ENCODE data around the gene CST6.

CST6 gene, protein sequence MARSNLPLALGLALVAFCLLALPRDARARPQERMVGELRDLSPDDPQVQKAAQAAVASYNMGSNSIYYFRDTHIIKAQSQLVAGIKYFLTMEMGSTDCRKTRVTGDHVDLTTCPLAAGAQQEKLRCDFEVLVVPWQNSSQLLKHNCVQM

DNA sequence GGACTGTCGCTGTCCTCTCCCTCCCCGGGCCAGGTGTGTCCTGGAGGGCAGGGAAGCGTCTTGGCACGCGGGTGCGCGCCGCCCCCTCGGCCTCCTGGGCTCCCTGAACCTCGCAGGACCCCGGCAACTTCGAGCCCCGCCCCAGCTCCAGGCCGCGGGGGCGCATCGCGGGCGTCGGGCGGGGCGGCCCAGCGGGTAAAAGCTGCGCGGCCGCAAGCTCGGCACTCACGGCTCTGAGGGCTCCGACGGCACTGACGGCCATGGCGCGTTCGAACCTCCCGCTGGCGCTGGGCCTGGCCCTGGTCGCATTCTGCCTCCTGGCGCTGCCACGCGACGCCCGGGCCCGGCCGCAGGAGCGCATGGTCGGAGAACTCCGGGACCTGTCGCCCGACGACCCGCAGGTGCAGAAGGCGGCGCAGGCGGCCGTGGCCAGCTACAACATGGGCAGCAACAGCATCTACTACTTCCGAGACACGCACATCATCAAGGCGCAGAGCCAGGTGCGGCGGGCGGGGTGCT, at the start of gene CST6:
Gene CST6 (plus strand): TSS at position 224 of the 519 bp plus-strand sequence. CDS start 37 bp downstream, at position 261.
- no peak within 1 kb of the TSS for H3K4me3 ChIP-seq (ENCODE audit: low read depth, low read length)
- TF ChIP-seq, protein P1, sequence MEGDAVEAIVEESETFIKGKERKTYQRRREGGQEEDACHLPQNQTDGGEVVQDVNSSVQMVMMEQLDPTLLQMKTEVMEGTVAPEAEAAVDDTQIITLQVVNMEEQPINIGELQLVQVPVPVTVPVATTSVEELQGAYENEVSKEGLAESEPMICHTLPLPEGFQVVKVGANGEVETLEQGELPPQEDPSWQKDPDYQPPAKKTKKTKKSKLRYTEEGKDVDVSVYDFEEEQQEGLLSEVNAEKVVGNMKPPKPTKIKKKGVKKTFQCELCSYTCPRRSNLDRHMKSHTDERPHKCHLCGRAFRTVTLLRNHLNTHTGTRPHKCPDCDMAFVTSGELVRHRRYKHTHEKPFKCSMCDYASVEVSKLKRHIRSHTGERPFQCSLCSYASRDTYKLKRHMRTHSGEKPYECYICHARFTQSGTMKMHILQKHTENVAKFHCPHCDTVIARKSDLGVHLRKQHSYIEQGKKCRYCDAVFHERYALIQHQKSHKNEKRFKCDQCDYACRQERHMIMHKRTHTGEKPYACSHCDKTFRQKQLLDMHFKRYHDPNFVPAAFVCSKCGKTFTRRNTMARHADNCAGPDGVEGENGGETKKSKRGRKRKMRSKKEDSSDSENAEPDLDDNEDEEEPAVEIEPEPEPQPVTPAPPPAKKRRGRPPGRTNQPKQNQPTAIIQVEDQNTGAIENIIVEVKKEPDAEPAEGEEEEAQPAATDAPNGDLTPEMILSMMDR (IDR thresholded peaks at IDR 0.05; ENCODE audit: low read depth, low read length) = no peak

DNA sequence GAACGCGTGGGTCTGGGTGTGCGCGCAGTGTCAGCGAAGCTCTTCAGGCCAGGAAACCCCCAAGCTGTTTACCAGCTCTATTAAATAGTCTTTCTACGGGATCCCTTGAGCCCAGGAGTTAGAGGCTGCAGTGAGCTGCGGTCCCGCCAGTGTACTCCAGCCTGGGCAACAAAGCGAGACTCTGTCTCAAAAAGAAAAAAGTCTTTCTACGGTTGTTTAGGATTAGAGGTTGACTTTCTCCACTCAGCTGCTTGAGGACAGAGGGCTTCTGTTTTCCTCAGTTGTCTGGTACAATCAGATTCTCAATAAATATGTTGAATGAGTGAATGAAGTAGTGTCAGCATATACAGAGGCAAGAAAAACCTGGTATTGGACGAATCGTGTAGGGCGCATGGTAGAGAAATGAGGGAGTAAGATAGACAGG, 49.7 kb upstream of the CST6 start:
- TF ChIP-seq, protein P1 (IDR thresholded peaks at IDR 0.05; ENCODE audit: low read depth, low read length) = no peak

DNA sequence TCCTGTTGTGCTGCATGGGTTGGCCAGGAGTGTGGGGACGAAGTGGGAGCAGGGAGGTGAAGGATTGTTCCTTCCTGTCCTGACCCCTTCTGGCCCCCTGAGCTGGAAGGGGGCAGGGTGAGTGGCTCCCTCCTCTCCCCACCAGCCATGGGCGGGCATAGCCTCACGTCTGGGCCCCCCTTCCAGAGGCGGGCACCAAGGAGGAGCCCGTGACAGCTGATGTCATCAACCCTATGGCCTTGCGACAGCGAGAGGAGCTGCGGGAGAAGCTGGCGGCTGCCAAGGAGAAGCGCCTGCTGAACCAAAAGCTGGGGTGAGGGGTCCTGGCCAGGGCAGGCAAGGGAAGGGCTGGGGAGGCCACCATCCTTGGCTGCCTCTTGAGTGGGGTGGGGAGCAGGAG, 46.9 kb upstream of the CST6 start:
- TF ChIP-seq, protein P1 (IDR thresholded peaks at IDR 0.05; ENCODE audit: low read depth, low read length) = no peak
- H3K4me3 ChIP-seq (ENCODE audit: low read depth, low read length) = no peak overlapping the region

More for the DNA sequence above, 49.7 kb upstream of the CST6 start:
- peak overlapping the region; percentile 92 for H3K4me3 ChIP-seq (ENCODE audit: low read depth, low read length)

DNA sequence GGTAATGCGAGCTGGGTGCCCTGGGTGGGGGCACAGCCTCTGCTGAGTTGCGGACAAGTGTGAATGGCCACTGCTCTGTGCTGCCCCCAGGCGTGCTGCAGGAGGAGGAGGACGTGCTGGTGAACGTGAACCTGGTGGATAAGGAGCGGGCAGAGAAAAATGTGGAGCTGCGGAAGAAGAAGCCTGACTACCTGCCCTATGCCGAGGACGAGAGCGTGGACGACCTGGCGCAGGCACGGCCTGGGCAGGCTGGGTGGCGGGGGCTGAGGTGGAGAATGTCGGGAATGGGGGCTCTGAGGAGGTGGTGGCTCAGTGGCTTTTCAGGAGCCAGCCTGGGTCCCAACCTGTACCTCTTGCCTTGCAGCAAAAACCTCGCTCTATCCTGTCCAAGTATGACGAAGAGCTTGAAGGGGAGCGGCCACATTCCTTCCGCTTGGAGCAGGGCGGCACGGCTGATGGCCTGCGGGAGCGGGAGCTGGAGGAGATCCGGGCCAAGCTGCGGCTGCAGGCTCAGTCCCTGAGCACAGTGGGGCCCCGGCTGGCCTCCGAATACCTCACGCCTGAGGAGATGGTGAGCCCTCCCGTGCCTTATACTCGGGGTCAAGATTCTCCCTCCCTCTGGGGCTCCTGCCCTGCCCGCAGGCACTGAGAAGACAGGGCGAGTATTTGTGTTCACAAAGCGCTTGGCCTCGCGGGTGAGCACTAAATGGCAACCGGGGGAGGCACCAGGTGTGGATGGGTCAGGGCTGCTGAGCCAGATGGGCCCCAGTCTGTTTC, 45.6 kb upstream of the CST6 start:
- H3K4me3 ChIP-seq (ENCODE audit: low read depth, low read length) = no peak overlapping the region
- TF ChIP-seq, protein P1 (IDR thresholded peaks at IDR 0.05; ENCODE audit: low read depth, low read length) = no peak

DNA sequence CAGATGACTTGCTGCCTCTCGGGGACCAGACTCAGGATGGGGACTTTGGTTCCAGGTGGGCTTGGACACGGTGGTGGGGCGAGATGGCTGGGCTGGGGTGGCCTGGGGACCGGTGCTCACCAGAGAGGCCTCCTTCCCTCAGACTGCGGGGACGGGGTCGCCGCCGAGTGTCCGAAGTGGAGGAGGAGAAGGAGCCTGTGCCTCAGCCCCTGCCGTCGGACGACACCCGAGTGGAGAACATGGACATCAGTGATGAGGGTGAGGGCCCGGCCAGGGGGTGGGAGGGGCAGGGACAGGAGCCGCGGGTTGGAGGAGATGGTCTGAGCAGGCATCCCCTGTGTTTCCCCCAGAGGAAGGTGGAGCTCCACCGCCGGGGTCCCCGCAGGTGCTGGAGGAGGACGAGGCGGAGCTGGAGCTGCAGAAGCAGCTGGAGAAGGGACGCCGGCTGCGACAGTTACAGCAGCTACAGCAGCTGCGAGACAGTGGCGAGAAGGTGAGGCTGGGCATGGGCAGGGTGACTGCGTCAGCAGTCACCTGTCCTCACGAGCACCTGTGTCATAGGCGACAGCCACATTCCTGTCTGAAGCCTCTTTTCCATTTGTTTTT, 44.4 kb upstream of the CST6 start:
- no peak overlapping the region for H3K4me3 ChIP-seq (ENCODE audit: low read depth, low read length)
- TF ChIP-seq, protein P1 (IDR thresholded peaks at IDR 0.05; ENCODE audit: low read depth, low read length) = no peak

DNA sequence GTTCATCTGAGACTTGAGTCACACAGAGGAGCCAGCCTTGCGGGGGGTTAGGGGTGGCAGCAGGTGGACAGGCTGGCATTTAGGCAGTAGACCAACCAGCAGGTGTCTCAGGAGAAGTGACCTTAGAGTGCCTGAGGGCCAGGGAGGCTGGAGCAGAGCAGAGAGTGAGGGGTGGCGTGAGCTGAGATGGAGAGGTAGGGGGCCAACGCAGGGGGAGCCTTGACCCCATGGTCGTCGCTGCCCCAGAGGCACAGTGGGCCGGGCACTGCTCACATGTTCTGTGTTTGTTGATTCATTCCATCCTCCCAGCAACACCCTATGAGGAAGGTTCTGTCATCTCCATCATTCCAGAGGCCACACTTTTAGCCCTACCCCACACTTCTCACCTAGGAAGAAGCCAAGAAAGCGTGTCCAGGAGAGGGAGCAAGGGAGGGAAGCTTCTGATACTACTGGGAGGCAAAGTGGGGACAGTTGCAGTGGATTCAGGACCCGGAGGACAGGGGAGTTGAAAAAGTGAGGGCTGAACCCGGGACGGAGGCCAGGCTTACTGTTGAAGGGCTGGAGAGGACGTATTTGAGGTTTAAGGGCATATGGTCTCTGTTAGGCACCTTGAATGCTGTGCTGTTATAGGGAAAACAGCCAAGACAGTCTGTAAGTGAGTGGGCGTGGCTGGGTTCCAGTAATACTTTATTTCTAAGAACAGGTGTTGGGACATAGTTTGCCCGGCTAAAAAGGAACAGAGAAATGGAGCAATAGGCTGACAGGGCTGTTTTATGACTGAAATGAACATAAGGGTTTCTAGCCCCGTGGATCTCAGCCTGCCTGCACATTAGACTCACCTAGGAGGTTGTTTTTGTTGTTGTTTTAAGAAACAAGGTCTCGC, 43.0 kb upstream of the CST6 start:
- H3K4me3 ChIP-seq (ENCODE audit: low read depth, low read length) = no peak overlapping the region

More for the DNA sequence above, 43.0 kb upstream of the CST6 start:
- TF ChIP-seq, protein P1 (IDR thresholded peaks at IDR 0.05; ENCODE audit: low read depth, low read length) = no peak
